DOHH2 (cell line): Measurements from ENCODE around the gene KIF6.

ENCODE experiments used
- EZH2phosphoT487 ChIP-seq: fragments of 200-600 bp; sonication (generic); IDR thresholded peaks from 2 replicates; pipeline ENCODE4 v1.6.1; 2017; ENCODE audit warnings: borderline replicate concordance, mild to moderate bottlenecking, antibody characterized with exemption, low read length, moderate library complexity, mixed read lengths
- TF ChIP-seq, protein P1 (sequence below): fragments of 200-600 bp; sonication (generic); IDR thresholded peaks from one replicate; pipeline ENCODE4 v1.5.1; 2014; ENCODE audit warnings: antibody characterized with exemption, mild to moderate bottlenecking, low read depth, low read length; ENCODE audit not compliant: poor library complexity, severe bottlenecking

DNA sequence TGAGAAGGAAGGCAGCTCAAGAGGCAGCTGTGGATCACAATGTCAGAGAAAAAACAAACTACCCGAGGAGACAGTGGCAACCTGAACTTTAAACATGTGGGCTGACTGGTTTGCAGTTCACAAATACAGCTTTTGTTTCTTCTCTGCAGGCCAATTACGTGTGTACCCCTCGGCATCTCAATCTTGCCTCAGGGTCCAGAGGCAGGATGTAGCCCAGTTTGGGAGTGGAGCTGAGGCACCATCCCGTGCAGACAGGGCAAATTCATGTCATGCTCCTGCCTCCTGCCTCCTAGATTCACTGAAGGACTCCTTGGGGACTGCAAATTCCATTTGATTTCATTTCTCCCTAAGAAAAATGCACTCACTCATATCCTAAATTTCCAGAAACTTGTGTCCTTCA, 308.5 kb downstream of the KIF6 start:
- TF ChIP-seq, protein P1, sequence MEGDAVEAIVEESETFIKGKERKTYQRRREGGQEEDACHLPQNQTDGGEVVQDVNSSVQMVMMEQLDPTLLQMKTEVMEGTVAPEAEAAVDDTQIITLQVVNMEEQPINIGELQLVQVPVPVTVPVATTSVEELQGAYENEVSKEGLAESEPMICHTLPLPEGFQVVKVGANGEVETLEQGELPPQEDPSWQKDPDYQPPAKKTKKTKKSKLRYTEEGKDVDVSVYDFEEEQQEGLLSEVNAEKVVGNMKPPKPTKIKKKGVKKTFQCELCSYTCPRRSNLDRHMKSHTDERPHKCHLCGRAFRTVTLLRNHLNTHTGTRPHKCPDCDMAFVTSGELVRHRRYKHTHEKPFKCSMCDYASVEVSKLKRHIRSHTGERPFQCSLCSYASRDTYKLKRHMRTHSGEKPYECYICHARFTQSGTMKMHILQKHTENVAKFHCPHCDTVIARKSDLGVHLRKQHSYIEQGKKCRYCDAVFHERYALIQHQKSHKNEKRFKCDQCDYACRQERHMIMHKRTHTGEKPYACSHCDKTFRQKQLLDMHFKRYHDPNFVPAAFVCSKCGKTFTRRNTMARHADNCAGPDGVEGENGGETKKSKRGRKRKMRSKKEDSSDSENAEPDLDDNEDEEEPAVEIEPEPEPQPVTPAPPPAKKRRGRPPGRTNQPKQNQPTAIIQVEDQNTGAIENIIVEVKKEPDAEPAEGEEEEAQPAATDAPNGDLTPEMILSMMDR, result no peak
- no peak for TF ChIP-seq EZH2phosphoT487
